Caco-2 (cell line): ENCODE measurements around the gene BTK. TPM values are rescaled to one million over a fixed set of nuclear protein-coding genes. Genes with fewer than 3 reads are reported as not detected.
A peak's percentile ranks its signal among the peaks of the same experiment; 100 is the strongest.

Experiments
- BruUV-seq: library from RNA; stranded (reverse); fragments of 400-500 nt; replicated peaks from 2 replicates; lab custom pipeline; 2021; lab: Mats Ljungman, UMichigan
- CTCF ChIA-PET: fragments of 300-600 bp; sonication (Branson Sonifier 250); formaldehyde crosslinking; loops from one replicate; lab custom pipeline; 2022; ENCODE audit warnings: antibody characterized with exemption; lab: Charles Lee
- POLR2A ChIA-PET: fragments of 300-600 bp; sonication (Branson Sonifier 250); formaldehyde crosslinking; loops from one replicate; lab custom pipeline; 2022; ENCODE audit warnings: antibody characterized with exemption; lab: Charles Lee
- DNase-seq, 2 experiments: peaks; one replicate each; pipeline versions ENCODE4 v3.0.0 to v3.0.0-alpha.2; 2020 to 2022
- H3K27me3 ChIP-seq: replicated peaks from 2 replicates; pipeline ENCODE4 v1.6.0; 2011; ENCODE audit warnings: low read length; ENCODE audit not compliant: control insufficient read depth, insufficient read depth
- H3K36me3 ChIP-seq: 2 replicates; pipeline ENCODE4 v1.5.1; 2011; ENCODE audit warnings: low read length; ENCODE audit not compliant: control insufficient read depth, insufficient read depth
- H3K4me1 ChIP-seq: fragments of 250-450 bp; sonication (Bioruptor Pico); 2 replicates; pipeline ENCODE4 v1.5.1; 2020; ENCODE audit warnings: mild to moderate bottlenecking
- H3K4me3 ChIP-seq: 2 replicates; pipeline ENCODE4 v1.5.1; 2011; ENCODE audit warnings: low read depth, mild to moderate bottlenecking, control low read depth, low read length
- H3K9me3 ChIP-seq: fragments of 250-450 bp; sonication (Bioruptor Pico); 2 replicates; pipeline ENCODE4 v1.5.1; 2020; ENCODE audit warnings: mild to moderate bottlenecking, moderate library complexity
- H3K27ac Mint-ChIP-seq: one replicate; pipeline ENCODE4 v1.8.0; 2022; ENCODE audit warnings: mixed read lengths; ENCODE audit not compliant: unreplicated experiment
- H3K27me3 Mint-ChIP-seq: one replicate; pipeline ENCODE4 v1.8.0; 2022; ENCODE audit warnings: mixed read lengths; ENCODE audit not compliant: insufficient read depth, unreplicated experiment
- H3K36me3 Mint-ChIP-seq: one replicate; pipeline ENCODE4 v1.8.0; 2022; ENCODE audit warnings: mild to moderate bottlenecking, mixed read lengths; ENCODE audit not compliant: insufficient read depth, unreplicated experiment
- H3K4me1 Mint-ChIP-seq: one replicate; pipeline ENCODE4 v1.8.0; 2022; ENCODE audit warnings: low read depth, mixed read lengths; ENCODE audit not compliant: unreplicated experiment
- H3K4me3 Mint-ChIP-seq: one replicate; pipeline ENCODE4 v1.8.0; 2022; ENCODE audit warnings: mild to moderate bottlenecking, moderate library complexity, mixed read lengths; ENCODE audit not compliant: unreplicated experiment
- H3K9me3 Mint-ChIP-seq: one replicate; pipeline ENCODE4 v1.8.0; 2022; ENCODE audit warnings: mixed read lengths; ENCODE audit not compliant: unreplicated experiment
- CTCF ChIP-seq, 2 experiments: fragments of 200-600 bp in 1 of 2; IDR thresholded peaks; 1 replicate in 1 of 2; 2 replicates in 1 of 2; pipeline versions ENCODE4 v1.5.1 to v1.8.0; 2011 to 2022; ENCODE audit warnings: antibody characterized with exemption in 1 of 2, control low read depth in 1 of 2, inconsistent platforms in 1 of 2, low read depth in 1 of 2, low read length in 1 of 2, mild to moderate bottlenecking in 1 of 2, moderate library complexity in 1 of 2; ENCODE audit not compliant: insufficient read depth in 1 of 2, severe bottlenecking in 1 of 2, unreplicated experiment in 1 of 2
- intact Hi-C: fragments of 100-400 bp; cut with micrococcal nuclease; formaldehyde crosslinking; loops from one replicate; pipeline ENCODE4 v1.10.0; 2022; ENCODE audit not compliant: unreplicated experiment
- total RNA-seq: library from RNA; stranded (reverse); gene quantifications from 2 replicates; pipeline ENCODE4 v1.2.3, GENCODE V29; 2022

The BTK gene
- total RNA-seq, 1 experiment from 2014 or later: not detected

- BruUV-seq: no TSS peak
- Histone ChIP-seq H3K36me3 (no peaks in the 10 kb centered on the region), H3K4me3 (peak overlapping the region; percentile 54), H3K4me1 (no peaks in the 10 kb centered on the region), H3K9me3 (no peaks in the 10 kb centered on the region), H3K27me3 (no peaks in the 10 kb centered on the region)
- H3K27me3 Mint-ChIP-seq: no peaks in the 10 kb centered on the region
- H3K36me3 Mint-ChIP-seq: peaks cover 55% of the 10 kb centered on the region
- intact Hi-C loops: no loop called here
- H3K4me3 Mint-ChIP-seq: peak overlapping the region; percentile 87
- CTCF ChIA-PET: no interaction called here
- H3K4me1 Mint-ChIP-seq: peaks cover 4% of the 10 kb centered on the region
- H3K9me3 Mint-ChIP-seq: no peaks in the 10 kb centered on the region
- POLR2A ChIA-PET: interaction anchor here (1.5 kb wide), 1 partner anchor 43 kb away, joined by 11 read pairs; the partner anchor contains the start of gene TIMM8A
- DNase-seq: no peak
- no peak for TF ChIP-seq CTCF (IDR thresholded peaks at IDR 0.05; ENCODE audit: insufficient read depth in 1 of 2, low read depth in 1 of 2, low read length in 1 of 2, severe bottlenecking in 1 of 2, unreplicated experiment in 1 of 2)
- H3K27ac Mint-ChIP-seq: peak overlapping the region; percentile 45
Measured at GRCh38 chrX:101391831-101392230, 5.8 kb upstream of the BTK start.

GRCh38 chrX:101390664-101391525, 4.9 kb upstream of the BTK start, which contains the start of gene RPL36A:
Gene RPL36A (plus strand): TSS chrX:101391011. CDS start chrX:101391044, 33 bp downstream.
- DNase-seq: peak; percentile 87 to 90
- CTCF ChIA-PET: interaction anchor here (1.0 to 1.2 kb wide), 2 partner anchors 16 to 43 kb away, joined by 3 to 4 read pairs; partner anchors contain the start of gene GLA
- no peaks in the 10 kb centered on the region for H3K9me3 Mint-ChIP-seq
- no peaks in the 10 kb centered on the region for H3K27me3 Mint-ChIP-seq
- TF ChIP-seq CTCF (IDR thresholded peaks at IDR 0.05; ENCODE audit: insufficient read depth in 1 of 2, low read depth in 1 of 2, low read length in 1 of 2, severe bottlenecking in 1 of 2, unreplicated experiment in 1 of 2): peak; percentile 33 to 77
- H3K4me3 Mint-ChIP-seq: peak within 1 kb of the TSS; percentile 87
- H3K4me3 ChIP-seq: peak within 1 kb of the TSS; percentile 54
- intact Hi-C loops: loop anchor here (1.0 kb wide), 2 partner anchors 16 to 43 kb away; partner anchors contain the start of genes GLA and TIMM8A
- POLR2A ChIA-PET: interaction anchor here (0.6 to 1.5 kb wide), 5 partner anchors 17 to 388 kb away, joined by 3 to 11 read pairs (median 7); partner anchors contain the start of genes GLA, HNRNPH2 and TIMM8A
- TSS peak; percentile 59 for BruUV-seq
- H3K4me1 Mint-ChIP-seq: peaks cover 4% of the 10 kb centered on the region
- H3K36me3 ChIP-seq: no peaks in the 10 kb centered on the region
- peak within 1 kb of the TSS; percentile 96 for H3K27ac Mint-ChIP-seq
- H3K4me1 ChIP-seq: no peaks in the 10 kb centered on the region
- H3K9me3 ChIP-seq: no peaks in the 10 kb centered on the region
- H3K27me3 ChIP-seq: no peaks in the 10 kb centered on the region
- H3K36me3 Mint-ChIP-seq: peaks cover 49% of the 10 kb centered on the region

GRCh38 chrX:101388604-101389003, 2.6 kb upstream of the BTK start:
- no TSS peak for BruUV-seq
- POLR2A ChIA-PET: no interaction called here
- Mint-ChIP-seq H3K36me3 (peaks cover 31% of the 10 kb centered on the region), H3K4me3 (no peak overlapping the region), H3K4me1 (no peaks in the 10 kb centered on the region), H3K27me3 (no peaks in the 10 kb centered on the region), H3K27ac (no peak overlapping the region), H3K9me3 (no peaks in the 10 kb centered on the region)
- Histone ChIP-seq H3K27me3 (no peaks in the 10 kb centered on the region), H3K4me3 (no peak overlapping the region), H3K36me3 (no peaks in the 10 kb centered on the region), H3K9me3 (no peaks in the 10 kb centered on the region), H3K4me1 (no peaks in the 10 kb centered on the region)
- no peak for TF ChIP-seq CTCF (IDR thresholded peaks at IDR 0.05; ENCODE audit: insufficient read depth in 1 of 2, low read depth in 1 of 2, low read length in 1 of 2, severe bottlenecking in 1 of 2, unreplicated experiment in 1 of 2)
- intact Hi-C loops: no loop called here
- no peak for DNase-seq
- CTCF ChIA-PET: no interaction called here
